Measurements from ENCODE around the gene CLDN5.

Gene CLDN5

GRCh38 chr22:19522881-19523239 lies 1.4 kb downstream of the CLDN5 start:
- ATAC-seq (ENCODE audit: insufficient read depth, low read depth) (no peak), DNase-seq (no peak)
- H3K27ac ChIP-seq (ENCODE audit: low read length) = no peak overlapping the region
- H3K9ac ChIP-seq (ENCODE audit: low read depth, low read length) = no peak overlapping the region
- no peaks in the 10 kb centered on the region for H3K79me2 ChIP-seq (ENCODE audit: insufficient read depth, low read length)
- no peaks in the 10 kb centered on the region for H3K27me3 ChIP-seq (ENCODE audit: insufficient read depth, low read length, poor library complexity)
- H3K36me3 ChIP-seq (ENCODE audit: insufficient read depth, low read length) = peaks cover 55% of the 10 kb centered on the region
- H4K20me1 ChIP-seq (ENCODE audit: insufficient read depth, low read length) = peaks cover 13% of the 10 kb centered on the region
- TF ChIP-seq EZH2 (IDR thresholded peaks at IDR 0.05; ENCODE audit: borderline replicate concordance, low read depth, low read length, severe bottlenecking) = no peak
- TF ChIP-seq, protein P1, sequence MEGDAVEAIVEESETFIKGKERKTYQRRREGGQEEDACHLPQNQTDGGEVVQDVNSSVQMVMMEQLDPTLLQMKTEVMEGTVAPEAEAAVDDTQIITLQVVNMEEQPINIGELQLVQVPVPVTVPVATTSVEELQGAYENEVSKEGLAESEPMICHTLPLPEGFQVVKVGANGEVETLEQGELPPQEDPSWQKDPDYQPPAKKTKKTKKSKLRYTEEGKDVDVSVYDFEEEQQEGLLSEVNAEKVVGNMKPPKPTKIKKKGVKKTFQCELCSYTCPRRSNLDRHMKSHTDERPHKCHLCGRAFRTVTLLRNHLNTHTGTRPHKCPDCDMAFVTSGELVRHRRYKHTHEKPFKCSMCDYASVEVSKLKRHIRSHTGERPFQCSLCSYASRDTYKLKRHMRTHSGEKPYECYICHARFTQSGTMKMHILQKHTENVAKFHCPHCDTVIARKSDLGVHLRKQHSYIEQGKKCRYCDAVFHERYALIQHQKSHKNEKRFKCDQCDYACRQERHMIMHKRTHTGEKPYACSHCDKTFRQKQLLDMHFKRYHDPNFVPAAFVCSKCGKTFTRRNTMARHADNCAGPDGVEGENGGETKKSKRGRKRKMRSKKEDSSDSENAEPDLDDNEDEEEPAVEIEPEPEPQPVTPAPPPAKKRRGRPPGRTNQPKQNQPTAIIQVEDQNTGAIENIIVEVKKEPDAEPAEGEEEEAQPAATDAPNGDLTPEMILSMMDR (IDR thresholded peaks at IDR 0.05; ENCODE audit: borderline replicate concordance, extremely low read depth, low read length, poor library complexity, severe bottlenecking) = no peak
- no peak overlapping the region for H3K4me2 ChIP-seq (ENCODE audit: insufficient read depth, low read length)
- H3K4me1 ChIP-seq (ENCODE audit: insufficient read depth, low read length) = no peaks in the 10 kb centered on the region
- no peak overlapping the region for H2AFZ ChIP-seq (ENCODE audit: low read depth, low read length)
- H3K9me3 ChIP-seq (ENCODE audit: insufficient read depth, low read length, severe bottlenecking) = no peaks in the 10 kb centered on the region
- H3K4me3 ChIP-seq (ENCODE audit: low read depth in 1 of 2, low read length in 2 of 2) = no peak overlapping the region

DNA sequence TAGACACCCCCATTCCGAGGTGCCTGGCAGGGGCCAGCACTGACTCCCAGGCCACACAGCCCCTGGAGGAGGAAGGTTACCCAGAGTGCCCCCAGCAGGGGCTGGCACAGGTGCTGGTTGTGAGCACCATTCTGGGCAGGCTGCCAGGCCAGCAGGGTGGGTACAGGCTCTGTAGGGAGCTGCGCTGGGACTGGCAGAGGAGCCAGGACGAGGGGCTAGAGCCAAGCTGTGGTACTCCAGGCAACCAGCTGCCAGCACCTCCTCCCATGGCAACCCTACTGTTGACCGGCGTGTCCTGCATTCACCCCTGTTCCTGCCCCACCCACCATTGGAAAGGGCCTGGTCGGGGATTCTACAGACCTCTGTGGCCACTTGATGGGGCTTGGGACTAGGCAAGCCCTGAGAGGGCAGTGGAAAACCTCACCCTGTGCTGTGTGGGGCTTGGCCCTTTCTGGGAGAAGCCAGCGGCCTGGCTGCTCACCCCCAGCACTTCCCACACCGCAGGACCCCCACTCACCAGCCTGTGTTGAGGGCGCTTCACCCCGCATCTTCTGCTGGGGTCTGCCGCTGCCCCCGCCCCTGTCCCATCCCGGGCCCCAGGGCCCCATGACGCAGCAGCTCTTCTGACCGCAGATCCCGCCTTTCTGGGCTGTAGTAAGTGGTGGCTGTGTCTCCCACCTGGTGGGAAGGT lies 1.9 kb downstream of the CLDN5 start:
- H4K20me1 ChIP-seq (ENCODE audit: insufficient read depth, low read length) = peaks cover 13% of the 10 kb centered on the region
- TF ChIP-seq, protein P1 (IDR thresholded peaks at IDR 0.05; ENCODE audit: borderline replicate concordance, extremely low read depth, low read length, poor library complexity, severe bottlenecking) = no peak
- no peak for TF ChIP-seq EZH2 (IDR thresholded peaks at IDR 0.05; ENCODE audit: borderline replicate concordance, low read depth, low read length, severe bottlenecking)
- H3K36me3 ChIP-seq (ENCODE audit: insufficient read depth, low read length) = peaks cover 60% of the 10 kb centered on the region
- no peaks in the 10 kb centered on the region for H3K4me1 ChIP-seq (ENCODE audit: insufficient read depth, low read length)
- H3K27me3 ChIP-seq (ENCODE audit: insufficient read depth, low read length, poor library complexity) = no peaks in the 10 kb centered on the region
- no peak overlapping the region for H2AFZ ChIP-seq (ENCODE audit: low read depth, low read length)
- H3K27ac ChIP-seq (ENCODE audit: low read length) = no peak overlapping the region
- H3K9ac ChIP-seq (ENCODE audit: low read depth, low read length) = no peak overlapping the region
- H3K4me3 ChIP-seq (ENCODE audit: low read depth in 1 of 2, low read length in 2 of 2) = no peak overlapping the region
- DNase-seq (peak; percentile 38), ATAC-seq (ENCODE audit: insufficient read depth, low read depth) (peak; percentile 37; the same call in 2 of the 3 replicates)
- H3K4me2 ChIP-seq (ENCODE audit: insufficient read depth, low read length) = no peak overlapping the region
- H3K79me2 ChIP-seq (ENCODE audit: insufficient read depth, low read length) = no peaks in the 10 kb centered on the region
- no peaks in the 10 kb centered on the region for H3K9me3 ChIP-seq (ENCODE audit: insufficient read depth, low read length, severe bottlenecking)

DNA sequence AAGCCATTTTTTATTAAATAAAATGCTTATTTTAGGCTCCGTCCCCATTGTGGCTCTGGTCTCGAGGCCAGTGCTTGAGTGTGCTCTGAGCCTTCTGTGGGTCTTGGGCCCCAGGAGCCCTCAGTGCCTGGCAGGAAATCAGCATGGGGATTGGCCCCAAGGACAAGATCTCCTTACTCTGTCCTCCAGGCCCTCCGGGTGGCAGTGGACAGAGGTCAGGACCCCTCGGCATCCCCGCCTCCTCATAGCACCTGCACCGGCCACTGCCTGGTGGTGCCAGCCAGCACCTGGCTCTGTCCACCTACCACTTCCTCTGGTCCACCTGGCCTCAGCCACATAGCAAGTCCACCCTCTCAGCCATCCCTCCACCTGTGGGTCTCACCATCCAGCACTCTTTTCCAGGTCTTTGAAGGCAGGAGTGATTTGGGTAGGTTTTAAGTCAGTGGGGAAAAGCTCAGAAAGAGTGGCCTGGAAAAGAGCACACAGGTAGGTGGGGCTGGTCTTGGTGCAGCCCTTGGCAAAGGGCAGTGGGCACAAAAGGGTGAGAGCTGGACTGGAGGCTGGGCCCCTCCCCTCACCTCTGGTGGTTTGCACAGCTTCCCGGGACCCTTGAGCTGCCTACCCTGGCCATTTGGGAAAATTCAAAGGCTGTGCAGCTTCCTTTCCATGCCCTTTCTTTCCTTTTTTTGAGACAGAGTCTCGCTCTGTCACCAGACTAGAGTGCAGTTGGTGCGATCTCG lies 3.5 kb downstream of the CLDN5 start:
- Histone ChIP-seq H3K27ac (ENCODE audit: low read length) (no peak overlapping the region), H3K36me3 (ENCODE audit: insufficient read depth, low read length) (peaks cover 76% of the 10 kb centered on the region), H3K79me2 (ENCODE audit: insufficient read depth, low read length) (no peaks in the 10 kb centered on the region), H3K4me2 (ENCODE audit: insufficient read depth, low read length) (no peak overlapping the region), H3K9me3 (ENCODE audit: insufficient read depth, low read length, severe bottlenecking) (no peaks in the 10 kb centered on the region), H3K9ac (ENCODE audit: low read depth, low read length) (no peak overlapping the region), H3K4me3 (ENCODE audit: low read depth in 1 of 2, low read length in 2 of 2) (no peak overlapping the region), H3K27me3 (ENCODE audit: insufficient read depth, low read length, poor library complexity) (no peaks in the 10 kb centered on the region), H2AFZ (ENCODE audit: low read depth, low read length) (no peak overlapping the region), H4K20me1 (ENCODE audit: insufficient read depth, low read length) (peaks cover 9% of the 10 kb centered on the region), H3K4me1 (ENCODE audit: insufficient read depth, low read length) (no peaks in the 10 kb centered on the region)
- no peak for TF ChIP-seq EZH2 (IDR thresholded peaks at IDR 0.05; ENCODE audit: borderline replicate concordance, low read depth, low read length, severe bottlenecking)
- TF ChIP-seq, protein P1 (IDR thresholded peaks at IDR 0.05; ENCODE audit: borderline replicate concordance, extremely low read depth, low read length, poor library complexity, severe bottlenecking) = no peak
- DNase-seq (no peak), ATAC-seq (ENCODE audit: insufficient read depth, low read depth) (no peak)

All from DND-41 (cell line).